SJSA1 (cell line): ENCODE results near the gene UBE2D3. TPM values are rescaled to one million over a fixed set of nuclear protein-coding genes. Genes with fewer than 3 reads are reported as not detected.

Experiments used
- DNase-seq, 2 experiments: peaks; one replicate each; pipeline ENCODE4 v3.0.0-alpha.2; 2015 to 2020; ENCODE audit warnings: low spot score in 2 of 2, low read depth in 1 of 2
- H3K27ac ChIP-seq: fragments of 250-450 bp; sonication (Bioruptor Pico); 2 replicates; pipeline ENCODE4 v1.5.1; 2020; ENCODE audit warnings: mild to moderate bottlenecking, moderate library complexity
- H3K27me3 ChIP-seq: fragments of 250-450 bp; sonication (Bioruptor Pico); replicated peaks from 2 replicates; pipeline ENCODE4 v1.5.1; 2020; ENCODE audit warnings: mild to moderate bottlenecking, moderate library complexity
- H3K36me3 ChIP-seq: fragments of 250-450 bp; sonication (Bioruptor Pico); 2 replicates; pipeline ENCODE4 v1.5.1; 2020; ENCODE audit warnings: mild to moderate bottlenecking
- H3K4me1 ChIP-seq: fragments of 250-450 bp; sonication (Bioruptor Pico); replicated peaks from 2 replicates; pipeline ENCODE4 v1.6.1; 2021; ENCODE audit warnings: mild to moderate bottlenecking
- H3K4me3 ChIP-seq: fragments of 250-450 bp; sonication (Bioruptor Pico); 2 replicates; pipeline ENCODE4 v1.5.1; 2020; ENCODE audit warnings: mild to moderate bottlenecking
- H3K9me3 ChIP-seq: fragments of 250-450 bp; sonication (Bioruptor Pico); replicated peaks from 2 replicates; pipeline ENCODE4 v1.5.1; 2020; ENCODE audit warnings: mild to moderate bottlenecking
- total RNA-seq: library from RNA; depleted of rRNA; stranded (reverse); fragments of >200 nt; shearing (Covaris generic); gene quantifications from 2 replicates; pipeline ENCODE4 v1.2.3, GENCODE V29; 2014

The UBE2D3 gene
- total RNA-seq, 1 experiment from 2014 or later, result 481 TPM

- Histone ChIP-seq H3K27me3 (no peaks in the 10 kb centered on the region), H3K36me3 (no peaks in the 10 kb centered on the region), H3K9me3 (no peaks in the 10 kb centered on the region), H3K4me3 (no peak overlapping the region), H3K4me1 (no peaks in the 10 kb centered on the region), H3K27ac (no peak overlapping the region)
- no peak for DNase-seq
Observed at GRCh38 chr4:102850370-102850769, 23.0 kb upstream of the UBE2D3 start.

GRCh38 chr4:102849579-102850104 lies 22.3 kb upstream of the UBE2D3 start:
- Histone ChIP-seq H3K27me3 (no peaks in the 10 kb centered on the region), H3K4me3 (no peak overlapping the region), H3K27ac (no peak overlapping the region), H3K36me3 (no peaks in the 10 kb centered on the region), H3K4me1 (no peaks in the 10 kb centered on the region), H3K9me3 (no peaks in the 10 kb centered on the region)
- DNase-seq, result no peak

- Histone ChIP-seq H3K4me1 (no peaks in the 10 kb centered on the region), H3K4me3 (no peak overlapping the region), H3K36me3 (no peaks in the 10 kb centered on the region), H3K9me3 (no peaks in the 10 kb centered on the region), H3K27ac (no peak overlapping the region), H3K27me3 (no peaks in the 10 kb centered on the region)
- DNase-seq, result no peak
Observed at GRCh38 chr4:102847687-102848086, 20.3 kb upstream of the UBE2D3 start.

- no peak overlapping the region for H3K27ac ChIP-seq
- no peak for DNase-seq
Observed at GRCh38 chr4:102843938-102844337, 16.6 kb upstream of the UBE2D3 start.

GRCh38 chr4:102843273-102843672 lies 15.9 kb upstream of the UBE2D3 start:
- no peaks in the 10 kb centered on the region for H3K36me3 ChIP-seq
- no peak for DNase-seq
- H3K27ac ChIP-seq, result no peak overlapping the region
- H3K27me3 ChIP-seq, result no peaks in the 10 kb centered on the region
- H3K4me1 ChIP-seq, result no peaks in the 10 kb centered on the region
- no peak overlapping the region for H3K4me3 ChIP-seq
- H3K9me3 ChIP-seq, result no peaks in the 10 kb centered on the region

More at GRCh38 chr4:102843938-102844337, 16.6 kb upstream of the UBE2D3 start:
- Histone ChIP-seq H3K27me3 (no peaks in the 10 kb centered on the region), H3K4me3 (no peak overlapping the region), H3K4me1 (no peaks in the 10 kb centered on the region), H3K36me3 (no peaks in the 10 kb centered on the region), H3K9me3 (no peaks in the 10 kb centered on the region)

GRCh38 chr4:102842367-102842766 lies 15.0 kb upstream of the UBE2D3 start:
- Histone ChIP-seq H3K4me1 (no peaks in the 10 kb centered on the region), H3K4me3 (no peak overlapping the region), H3K27ac (no peak overlapping the region), H3K27me3 (no peaks in the 10 kb centered on the region), H3K9me3 (peaks cover 2% of the 10 kb centered on the region; the same call in 1 of the 2 replicates), H3K36me3 (no peaks in the 10 kb centered on the region)
- DNase-seq, result no peak

- Histone ChIP-seq H3K4me1 (no peaks in the 10 kb centered on the region), H3K27ac (no peak overlapping the region), H3K9me3 (peaks cover 2% of the 10 kb centered on the region; the same call in 1 of the 2 replicates), H3K4me3 (no peak overlapping the region), H3K36me3 (no peaks in the 10 kb centered on the region), H3K27me3 (no peaks in the 10 kb centered on the region)
- no peak for DNase-seq
Observed at GRCh38 chr4:102836596-102836995, 9.2 kb upstream of the UBE2D3 start.

GRCh38 chr4:102832667-102833066 lies 5.3 kb upstream of the UBE2D3 start:
- H3K27me3 ChIP-seq, result no peaks in the 10 kb centered on the region
- no peaks in the 10 kb centered on the region; the same call in 1 of the 2 replicates for H3K36me3 ChIP-seq
- no peak overlapping the region for H3K4me3 ChIP-seq
- H3K9me3 ChIP-seq, result no peaks in the 10 kb centered on the region
- DNase-seq, result no peak
- H3K27ac ChIP-seq, result no peak overlapping the region
- peaks cover 9% of the 10 kb centered on the region for H3K4me1 ChIP-seq

GRCh38 chr4:102832105-102832504 lies 4.8 kb upstream of the UBE2D3 start:
- DNase-seq, result no peak
- Histone ChIP-seq H3K27ac (no peak overlapping the region), H3K9me3 (no peaks in the 10 kb centered on the region)

GRCh38 chr4:102829803-102830202 lies 2.5 kb upstream of the UBE2D3 start:
- Histone ChIP-seq H3K4me3 (no peak overlapping the region), H3K27ac (no peak overlapping the region), H3K9me3 (no peaks in the 10 kb centered on the region), H3K4me1 (peaks cover 9% of the 10 kb centered on the region), H3K27me3 (no peaks in the 10 kb centered on the region), H3K36me3 (peaks cover 25% of the 10 kb centered on the region)
- no peak for DNase-seq

More at GRCh38 chr4:102832105-102832504, 4.8 kb upstream of the UBE2D3 start:
- no peak overlapping the region for H3K4me3 ChIP-seq
- peaks cover 9% of the 10 kb centered on the region for H3K4me1 ChIP-seq
- peaks cover 2% of the 10 kb centered on the region for H3K36me3 ChIP-seq
- H3K27me3 ChIP-seq, result no peaks in the 10 kb centered on the region

- Histone ChIP-seq H3K4me1 (peaks cover 19% of the 10 kb centered on the region), H3K4me3 (peak overlapping the region; percentile 87), H3K9me3 (no peaks in the 10 kb centered on the region), H3K36me3 (peaks cover 39% of the 10 kb centered on the region), H3K27ac (peak overlapping the region; percentile 99), H3K27me3 (no peaks in the 10 kb centered on the region)
- DNase-seq, result no peak
Observed at GRCh38 chr4:102828497-102828808, 1.1 kb upstream of the UBE2D3 start.

GRCh38 chr4:102827674-102828496 lies 534 bp upstream of the UBE2D3 start:
- peak; percentile 98 to 100 for DNase-seq
- H3K36me3 ChIP-seq, result peaks cover 44% of the 10 kb centered on the region
- H3K27ac ChIP-seq, result peak overlapping the region; percentile 99
- H3K9me3 ChIP-seq, result no peaks in the 10 kb centered on the region
- peaks cover 25% of the 10 kb centered on the region for H3K4me1 ChIP-seq
- no peaks in the 10 kb centered on the region for H3K27me3 ChIP-seq
- peak overlapping the region; percentile 87 for H3K4me3 ChIP-seq

GRCh38 chr4:102826105-102826889 lies 1.1 kb downstream of the UBE2D3 start:
- Histone ChIP-seq H3K27me3 (no peaks in the 10 kb centered on the region), H3K4me3 (peak overlapping the region; percentile 87), H3K36me3 (peaks cover 58% of the 10 kb centered on the region), H3K9me3 (no peaks in the 10 kb centered on the region), H3K27ac (peak overlapping the region; percentile 99), H3K4me1 (peaks cover 32% of the 10 kb centered on the region)
- DNase-seq, result no peak
